ENCODE results near the gene PTCHD4.

DNA sequence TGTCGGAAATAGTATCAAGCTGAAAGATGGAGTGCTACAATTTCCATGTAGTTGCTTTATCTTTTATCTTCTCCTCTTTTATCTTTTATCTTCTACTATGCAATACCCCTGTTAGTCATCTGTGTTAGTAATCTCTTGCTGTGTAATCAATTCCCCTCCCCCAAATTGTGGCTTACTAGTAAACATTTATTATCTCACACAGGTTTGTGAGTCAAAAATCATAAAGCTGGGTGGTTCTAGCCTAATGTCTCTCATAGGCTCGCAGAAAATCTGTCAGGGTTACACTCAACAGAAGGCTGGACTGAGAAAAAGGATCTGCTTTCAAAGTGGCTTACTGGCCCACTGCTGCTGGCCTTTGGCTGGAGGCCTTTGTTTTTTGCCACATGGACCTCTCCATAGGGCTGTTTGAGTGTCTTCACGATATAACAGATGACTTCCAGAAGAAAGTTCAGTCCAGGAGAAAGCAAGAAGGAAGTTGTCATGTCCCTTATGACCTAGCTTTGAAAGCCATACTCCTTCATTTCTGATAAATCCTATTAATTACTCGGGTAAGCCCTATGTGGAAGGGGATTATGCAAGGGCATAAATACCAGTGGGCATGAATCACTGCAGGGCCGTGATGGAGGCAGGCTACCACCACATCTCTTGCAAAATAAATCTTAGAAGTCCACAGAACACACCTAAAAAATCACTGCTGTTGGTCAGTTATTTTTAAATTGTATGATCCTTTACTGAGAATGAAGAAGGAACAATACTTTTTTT, 24.5 kb upstream of the PTCHD4 start:
- TF ChIP-seq, protein P1, sequence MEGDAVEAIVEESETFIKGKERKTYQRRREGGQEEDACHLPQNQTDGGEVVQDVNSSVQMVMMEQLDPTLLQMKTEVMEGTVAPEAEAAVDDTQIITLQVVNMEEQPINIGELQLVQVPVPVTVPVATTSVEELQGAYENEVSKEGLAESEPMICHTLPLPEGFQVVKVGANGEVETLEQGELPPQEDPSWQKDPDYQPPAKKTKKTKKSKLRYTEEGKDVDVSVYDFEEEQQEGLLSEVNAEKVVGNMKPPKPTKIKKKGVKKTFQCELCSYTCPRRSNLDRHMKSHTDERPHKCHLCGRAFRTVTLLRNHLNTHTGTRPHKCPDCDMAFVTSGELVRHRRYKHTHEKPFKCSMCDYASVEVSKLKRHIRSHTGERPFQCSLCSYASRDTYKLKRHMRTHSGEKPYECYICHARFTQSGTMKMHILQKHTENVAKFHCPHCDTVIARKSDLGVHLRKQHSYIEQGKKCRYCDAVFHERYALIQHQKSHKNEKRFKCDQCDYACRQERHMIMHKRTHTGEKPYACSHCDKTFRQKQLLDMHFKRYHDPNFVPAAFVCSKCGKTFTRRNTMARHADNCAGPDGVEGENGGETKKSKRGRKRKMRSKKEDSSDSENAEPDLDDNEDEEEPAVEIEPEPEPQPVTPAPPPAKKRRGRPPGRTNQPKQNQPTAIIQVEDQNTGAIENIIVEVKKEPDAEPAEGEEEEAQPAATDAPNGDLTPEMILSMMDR (IDR thresholded peaks at IDR 0.05; ENCODE audit: insufficient read depth, low read length, poor library complexity, severe bottlenecking), result no peak
- no peak for TF ChIP-seq EZH2phosphoT487 (conservative IDR thresholded peaks at IDR 0.05; ENCODE audit: low read length)
